ENCODE measurements around the gene KCNE3. TPM values are rescaled to one million over a fixed set of nuclear protein-coding genes. Genes with fewer than 3 reads are reported as not detected.

The KCNE3 gene
- total RNA-seq, 1 experiment from 2014 or later, result 0.73 TPM

GRCh38 chr11:74462009-74462408 is 5.3 kb downstream of the KCNE3 start:
- Histone ChIP-seq H3K4me2 (ENCODE audit: low read length) (no peak overlapping the region), H3F3A (ENCODE audit: low read length, unreplicated experiment) (no peaks in the 10 kb centered on the region), H3K9me2 (replicated peaks; ENCODE audit: low read length) (no peaks in the 10 kb centered on the region), H3K27me3 (ENCODE audit: low read length) (no peaks in the 10 kb centered on the region), H2AFZ (ENCODE audit: low read length) (no peak overlapping the region), H3K79me2 (ENCODE audit: low read length) (no peaks in the 10 kb centered on the region), H4K20me1 (ENCODE audit: low read length) (no peaks in the 10 kb centered on the region), H3K4me3 (ENCODE audit: low read length) (no peak overlapping the region), H3K9ac (ENCODE audit: low read length) (no peak overlapping the region), H3K27ac (ENCODE audit: low read length) (no peak overlapping the region), H3K36me3 (ENCODE audit: low read depth, low read length) (no peaks in the 10 kb centered on the region), H3K9me3 (ENCODE audit: low read length) (no peaks in the 10 kb centered on the region), H3K4me1 (ENCODE audit: insufficient read depth, low read length) (peaks cover 19% of the 10 kb centered on the region)
- no peak for ATAC-seq
- TF ChIP-seq EZH2 (IDR thresholded peaks at IDR 0.05; ENCODE audit: low read length, unreplicated experiment), result no peak
- TF ChIP-seq CTCF (conservative IDR thresholded peaks at IDR 0.05; ENCODE audit: low read depth, low read length), result no peak
- TF ChIP-seq EZH2phosphoT487 (IDR thresholded peaks at IDR 0.05; ENCODE audit: borderline replicate concordance, low read length), result no peak
- ChIA-PET POLR2A (ENCODE audit: unreplicated experiment) (no interaction called here), CTCF (no interaction called here)
- BruUV-seq (replicated peaks), result no TSS peak
- DNase-seq, result no peak
- intact Hi-C loops (cut with micrococcal nuclease), result no loop called here

- Histone ChIP-seq H3K27me3 (ENCODE audit: low read length) (no peaks in the 10 kb centered on the region), H3K4me3 (ENCODE audit: low read length) (no peak overlapping the region), H3K36me3 (ENCODE audit: low read depth, low read length) (no peaks in the 10 kb centered on the region), H3K4me1 (ENCODE audit: insufficient read depth, low read length) (peaks cover 17% of the 10 kb centered on the region), H3K4me2 (ENCODE audit: low read length) (peak overlapping the region; percentile 7; the same call in 1 of the 2 replicates), H2AFZ (ENCODE audit: low read length) (peak overlapping the region; percentile 28), H3F3A (ENCODE audit: low read length, unreplicated experiment) (no peaks in the 10 kb centered on the region), H3K9me3 (ENCODE audit: low read length) (no peaks in the 10 kb centered on the region), H4K20me1 (ENCODE audit: low read length) (no peaks in the 10 kb centered on the region), H3K9me2 (replicated peaks; ENCODE audit: low read length) (no peaks in the 10 kb centered on the region), H3K27ac (ENCODE audit: low read length) (no peak overlapping the region), H3K79me2 (ENCODE audit: low read length) (no peaks in the 10 kb centered on the region), H3K9ac (ENCODE audit: low read length) (no peak overlapping the region)
- no peak for TF ChIP-seq EZH2 (IDR thresholded peaks at IDR 0.05; ENCODE audit: low read length, unreplicated experiment)
- ATAC-seq, result peak; percentile 24; the same call in 1 of the 2 replicates
- intact Hi-C loops (cut with micrococcal nuclease), result no loop called here
- no TSS peak for BruUV-seq (replicated peaks)
- DNase-seq, result peak; percentile 34
- ChIA-PET CTCF (no interaction called here), POLR2A (ENCODE audit: unreplicated experiment) (no interaction called here)
Measured at GRCh38 chr11:74460481-74461154, 6.7 kb downstream of the KCNE3 start.

- intact Hi-C loops (cut with micrococcal nuclease), result no loop called here
- Histone ChIP-seq H3K36me3 (ENCODE audit: low read depth, low read length) (no peaks in the 10 kb centered on the region), H3K4me3 (ENCODE audit: low read length) (no peak overlapping the region), H4K20me1 (ENCODE audit: low read length) (no peaks in the 10 kb centered on the region), H3K27ac (ENCODE audit: low read length) (no peak overlapping the region), H3K79me2 (ENCODE audit: low read length) (no peaks in the 10 kb centered on the region), H3K27me3 (ENCODE audit: low read length) (no peaks in the 10 kb centered on the region), H3F3A (ENCODE audit: low read length, unreplicated experiment) (no peaks in the 10 kb centered on the region), H3K9me2 (replicated peaks; ENCODE audit: low read length) (no peaks in the 10 kb centered on the region), H2AFZ (ENCODE audit: low read length) (no peak overlapping the region), H3K4me2 (ENCODE audit: low read length) (no peak overlapping the region), H3K9me3 (ENCODE audit: low read length) (no peaks in the 10 kb centered on the region), H3K9ac (ENCODE audit: low read length) (no peak overlapping the region), H3K4me1 (ENCODE audit: insufficient read depth, low read length) (peaks cover 12% of the 10 kb centered on the region)
- BruUV-seq (replicated peaks), result no TSS peak
- ATAC-seq, result no peak
- CTCF ChIA-PET, result no interaction called here
- POLR2A ChIA-PET (ENCODE audit: unreplicated experiment), result no interaction called here
- DNase-seq, result no peak
- TF ChIP-seq EZH2phosphoT487 (IDR thresholded peaks at IDR 0.05; ENCODE audit: borderline replicate concordance, low read length) (no peak), EZH2 (IDR thresholded peaks at IDR 0.05; ENCODE audit: low read length, unreplicated experiment) (no peak), CTCF (conservative IDR thresholded peaks at IDR 0.05; ENCODE audit: low read depth, low read length) (no peak)
Measured at GRCh38 chr11:74460065-74460464, 7.3 kb downstream of the KCNE3 start.
